HepG2 (cell line): Measurements from ENCODE around the gene CFAP100. TPM values are rescaled to one million over a fixed set of nuclear protein-coding genes. Genes with fewer than 3 reads are reported as not detected.

Source experiments
- ATAC-seq: fragments of 200-7000 bp; cut with Tn5 transposase; 3 replicates; pipeline ENCODE4 v1.9.1; 2020; ENCODE audit warnings: mild to moderate bottlenecking, moderate library complexity
- BruUV-seq: library from RNA; stranded (reverse); fragments of 400-500 nt; replicated peaks from 2 replicates; lab custom pipeline; 2021; lab: Mats Ljungman, UMichigan
- CTCF ChIA-PET: fragments of 300-600 bp; formaldehyde crosslinking; extraction: SDS; loops from one replicate; lab custom pipeline; 2021; ENCODE audit warnings: low total read pairs, inconsistent platforms, low intra/inter-chr PET ratio; lab: Yijun Ruan, JAX
- POLR2A ChIA-PET: fragments of 350-600 bp; sonication (Branson Sonifier 250); formaldehyde crosslinking; loops from one replicate; lab custom pipeline; 2020; ENCODE audit warnings: antibody characterized with exemption, inconsistent platforms; lab: Yijun Ruan, JAX
- DNase-seq: peaks from one replicate; pipeline ENCODE4 v3.0.0-alpha.2; 2015; ENCODE audit warnings: low spot score
- FAIRE-seq: peaks from 3 replicates; lab custom pipeline; 2011; peaks lifted over from hg19 to GRCh38; lab: Jason Lieb, UNC
- H2AFZ ChIP-seq: one replicate; pipeline ENCODE4 v1.6.1; 2011; ENCODE audit warnings: low read length, inconsistent platforms
- H3K27ac ChIP-seq: fragments of 300-600 bp; 3 replicates; pipeline ENCODE4 v1.8.0; 2011; ENCODE audit warnings: mixed run types, mild to moderate bottlenecking, mixed read lengths, low read length, inconsistent platforms; ENCODE audit not compliant: insufficient read depth; ENCODE audit errors: extremely low read length
- H3K27me3 ChIP-seq, 2 experiments: fragments of 200-600 bp in 1 of 2; 2 replicates in 1 of 2; 3 replicates in 1 of 2; pipeline versions ENCODE4 v1.6.0 to v1.8.0; 2011; ENCODE audit warnings: low read length in 2 of 2, mild to moderate bottlenecking in 2 of 2, moderate library complexity in 2 of 2, inconsistent platforms in 1 of 2; ENCODE audit not compliant: insufficient read depth in 2 of 2, control insufficient read depth in 1 of 2
- H3K36me3 ChIP-seq, 2 experiments: fragments of 200-600 bp in 1 of 2; replicated peaks in 1 of 2; 2 replicates in 1 of 2; 3 replicates in 1 of 2; pipeline versions ENCODE4 v1.5.1 to v1.8.0; 2011; ENCODE audit warnings: low read length in 2 of 2, inconsistent platforms in 1 of 2; ENCODE audit not compliant: insufficient read depth in 2 of 2, control insufficient read depth in 1 of 2
- H3K4me1 ChIP-seq: 2 replicates; pipeline ENCODE4 v1.5.1; 2012; ENCODE audit warnings: low read length, inconsistent platforms; ENCODE audit not compliant: insufficient read depth
- H3K4me2 ChIP-seq: 2 replicates; pipeline ENCODE4 v1.6.0; 2011; ENCODE audit warnings: low read depth, low read length, inconsistent platforms
- H3K4me3 ChIP-seq, 3 experiments: fragments of 200-600 bp in 1 of 3; sonication (generic), shearing (Covaris generic) in 1 of 3; replicated peaks in 1 of 3; 2 replicates each; pipeline ENCODE4 v1.5.1; 2011 to 2016; ENCODE audit warnings: low read length in 3 of 3, inconsistent platforms in 2 of 3, low read depth in 2 of 3, mild to moderate bottlenecking in 2 of 3, control low read depth in 1 of 3, mixed read lengths in 1 of 3; ENCODE audit not compliant: insufficient read depth in 1 of 3
- H3K79me2 ChIP-seq: one replicate; pipeline ENCODE4 v1.6.1; 2011; ENCODE audit warnings: low read length, inconsistent platforms; ENCODE audit not compliant: insufficient read depth
- H3K9ac ChIP-seq: 2 replicates; pipeline ENCODE4 v1.6.0; 2011; ENCODE audit warnings: mild to moderate bottlenecking, low read depth, low read length, inconsistent platforms; ENCODE audit not compliant: insufficient read depth
- H3K9me3 ChIP-seq: 2 replicates; pipeline ENCODE4 v1.5.1; 2012; ENCODE audit warnings: mild to moderate bottlenecking, low read length
- H4K20me1 ChIP-seq: 2 replicates; pipeline ENCODE4 v1.6.0; 2011; ENCODE audit warnings: inconsistent platforms, mild to moderate bottlenecking, low read length, moderate library complexity; ENCODE audit not compliant: insufficient read depth
- ZBTB33 ChIP-seq: sonication (generic); formaldehyde crosslinking; IDR thresholded peaks from 2 replicates; pipeline ENCODE4 v1.4.0; 2020; ENCODE audit warnings: missing genetic modification reagents
- ZNF33A ChIP-seq: sonication (generic); formaldehyde crosslinking; IDR thresholded peaks from 2 replicates; pipeline ENCODE4 v1.5.1; 2020; ENCODE audit warnings: missing genetic modification reagents, mild to moderate bottlenecking, moderate library complexity, borderline replicate concordance
- ZNF350 ChIP-seq: sonication (generic); formaldehyde crosslinking; IDR thresholded peaks from 2 replicates; pipeline ENCODE4 v1.4.0; 2020; ENCODE audit warnings: mild to moderate bottlenecking, low read depth, missing genetic modification reagents, borderline replicate concordance
- ZSCAN31 ChIP-seq: sonication (generic); formaldehyde crosslinking; IDR thresholded peaks from 2 replicates; pipeline ENCODE4 v1.5.0; 2020; ENCODE audit warnings: low read depth, mild to moderate bottlenecking, missing genetic modification reagents
- WGBS: methylation state at CpG from one replicate; pipeline ENCODE4 v1.1.6; 2017; ENCODE audit warnings: low lambda C conversion rate; 5-methylcytosine and 5-hydroxymethylcytosine counted together
- in situ Hi-C: cut with HindIII; loops from 2 replicates; pipeline ENCODE4 v1.10.0; 2017; ENCODE audit warnings: low pct_unique_long_range_greater_than_20kb; ENCODE audit not compliant: extremely low pct_ligation_motif_present
- intact Hi-C: fragments of 100-400 bp; cut with micrococcal nuclease; formaldehyde crosslinking; loops from one replicate; pipeline ENCODE4 v1.10.0; 2022; ENCODE audit not compliant: unreplicated experiment
- polyA plus RNA-seq, 8 experiments: library from polyadenylated mRNA; depleted of rRNA in 3 of 8; stranded (reverse) in 7 of 8; unstranded in 1 of 8; fragments of >200 nt; fragmentation: Illumina TruSeq in 4 of 8; extraction: Trizol in 4 of 8; gene quantifications; 2 replicates each; pipeline versions ENCODE4 v1.2.1 to v1.2.3, GENCODE V29; 2011 to 2016; ENCODE audit warnings: low read depth in 4 of 8, missing spikeins in 1 of 8, mixed read lengths in 1 of 8; ENCODE audit not compliant: insufficient read depth in 1 of 8
- total RNA-seq, 5 experiments: library from RNA; depleted of rRNA; stranded (reverse); fragments of >200 nt; fragmentation: Illumina TruSeq; extraction: Trizol; gene quantifications; 2 replicates each; pipeline ENCODE4 v1.2.3, GENCODE V29; 2016; ENCODE audit warnings: low read depth in 1 of 5

Gene CFAP100
- total and polyA plus RNA-seq, 2 of the 13 experiments (the other 11 are each of a cell fraction or from before 2014, with no cell fraction given) = 0.32 TPM; not detected in 1

GRCh38 chr3:126482503-126483255 lies 88.0 kb downstream of the CFAP100 start:
- Histone ChIP-seq H3K4me1 (peaks cover 98% of the 10 kb centered on the region), H3K36me3 (no peaks in the 10 kb centered on the region), H3K9me3 (no peaks in the 10 kb centered on the region), H3K9ac (0 out of 2 replicates have a peak overlapping the region, but pooled peaks have one; percentile 9), H3K79me2 (no peaks in the 10 kb centered on the region), H2AFZ (no peak overlapping the region), H3K27me3 (no peaks in the 10 kb centered on the region), H3K4me2 (peak overlapping the region; percentile 60), H3K27ac (no peak overlapping the region), H3K4me3 (peak overlapping the region in 1 of 3 experiments; percentile 49; a peak in 1 of 6 replicates), H4K20me1 (no peaks in the 10 kb centered on the region)
- DNase-seq (no peak), FAIRE-seq (no peak), ATAC-seq (no peak)
- BruUV-seq = no TSS peak
- TF ChIP-seq ZSCAN31 (CRISPR knock-in tag) = 0 out of 2 replicates have a peak, but pooled peaks have one; percentile 17
- no peak for TF ChIP-seq ZNF350 (CRISPR knock-in tag)
- in situ Hi-C loops = no loop called here
- WGBS = 82% methylated on average over 12 of the region's 15 CpGs
- POLR2A ChIA-PET = interaction anchor here (0.8 to 1.8 kb wide), 5 partner anchors 8 to 41 kb away, joined by 3 to 10 read pairs (median 6); partner anchors contain the start of gene CHST13
- CTCF ChIA-PET = no interaction called here
- intact Hi-C loops = loop anchor here (5.0 kb wide), 1 partner anchor 35 kb away; the partner anchor contains the start of gene UROC1

GRCh38 chr3:126483321-126483761 lies 88.6 kb downstream of the CFAP100 start:
- no peak for ATAC-seq
- BruUV-seq = no TSS peak
- ChIA-PET CTCF (no interaction called here), POLR2A (interaction anchor here (0.8 kb wide), 1 partner anchor 40 kb away, joined by 3 read pairs; no protein-coding TSS in a partner anchor)
- peaks cover 98% of the 10 kb centered on the region for H3K4me1 ChIP-seq
- H3K79me2 ChIP-seq = no peaks in the 10 kb centered on the region
- H3K9me3 ChIP-seq = no peaks in the 10 kb centered on the region
- WGBS = 60% methylated on average over 1 of the region's 14 CpGs
- no peaks in the 10 kb centered on the region for H3K27me3 ChIP-seq
- no peak for DNase-seq
- no peak overlapping the region for H3K4me3 ChIP-seq
- intact Hi-C loops = loop anchor here (5.0 kb wide), 1 partner anchor 34 kb away; the partner anchor contains the start of gene UROC1
- TF ChIP-seq ZNF33A (no peak), ZBTB33 (CRISPR knock-in tag) (peak; percentile 77)
- H4K20me1 ChIP-seq = no peaks in the 10 kb centered on the region
- H3K9ac ChIP-seq = no peak overlapping the region
- FAIRE-seq = no peak
- in situ Hi-C loops = no loop called here
- no peak overlapping the region for H3K4me2 ChIP-seq
- no peak overlapping the region for H3K27ac ChIP-seq
- no peaks in the 10 kb centered on the region for H3K36me3 ChIP-seq
- no peak overlapping the region for H2AFZ ChIP-seq
